Midbrain (tissue), 1 donor: ENCODE results near the gene IGFN1.
A peak's percentile ranks its signal among the peaks of the same experiment; 100 is the strongest.
"Not testable (repeated sequence)": the region's sequence is repeated elsewhere in the genome, so short reads cannot be mapped to it uniquely, and the experiment has no call there.

Experiments used
- DNase-seq: peaks from one replicate; lab custom pipeline; 2025; lab: John Stamatoyannopoulos, UW

The IGFN1 gene

DNA sequence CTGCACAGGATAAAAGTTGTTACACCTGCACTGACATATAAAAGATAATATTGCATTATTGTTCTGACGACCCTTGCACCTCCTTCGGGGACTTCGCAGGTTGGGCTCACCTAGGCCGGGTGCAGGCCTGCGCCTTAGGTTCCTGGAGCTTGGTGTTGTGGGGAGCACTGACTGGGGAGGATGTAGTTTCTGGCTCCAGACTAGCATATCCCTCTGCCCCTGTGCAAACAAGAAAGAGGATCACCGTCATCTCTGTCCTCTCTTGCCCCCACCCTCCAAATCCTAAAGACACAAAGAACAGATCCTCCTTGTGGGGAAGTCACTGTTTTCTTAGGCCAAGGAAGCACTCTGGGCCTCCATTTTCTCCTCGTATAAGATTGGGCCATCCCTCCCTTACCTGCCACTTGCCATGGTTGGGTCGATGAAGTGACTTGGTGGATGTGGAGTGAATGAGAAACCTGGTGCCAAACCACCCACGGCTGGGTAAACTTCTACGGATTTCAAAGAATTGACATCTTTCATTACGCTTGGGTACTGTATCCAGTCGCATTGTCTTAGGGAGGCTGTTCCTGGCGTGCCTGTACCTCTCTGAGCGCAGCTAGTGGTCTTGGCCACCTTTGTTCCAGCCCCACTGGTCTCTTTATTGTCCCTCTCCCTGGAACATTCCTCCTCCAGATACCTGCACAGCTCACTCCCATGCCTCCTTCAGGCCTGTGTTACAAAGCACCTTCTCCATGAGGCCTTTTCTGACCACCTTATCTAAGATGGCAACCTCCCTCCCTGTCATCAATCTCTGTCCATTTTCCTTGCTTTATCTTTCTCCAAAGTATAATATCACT is 58.3 kb downstream of the IGFN1 start:
- DNase-seq = no peak

DNA sequence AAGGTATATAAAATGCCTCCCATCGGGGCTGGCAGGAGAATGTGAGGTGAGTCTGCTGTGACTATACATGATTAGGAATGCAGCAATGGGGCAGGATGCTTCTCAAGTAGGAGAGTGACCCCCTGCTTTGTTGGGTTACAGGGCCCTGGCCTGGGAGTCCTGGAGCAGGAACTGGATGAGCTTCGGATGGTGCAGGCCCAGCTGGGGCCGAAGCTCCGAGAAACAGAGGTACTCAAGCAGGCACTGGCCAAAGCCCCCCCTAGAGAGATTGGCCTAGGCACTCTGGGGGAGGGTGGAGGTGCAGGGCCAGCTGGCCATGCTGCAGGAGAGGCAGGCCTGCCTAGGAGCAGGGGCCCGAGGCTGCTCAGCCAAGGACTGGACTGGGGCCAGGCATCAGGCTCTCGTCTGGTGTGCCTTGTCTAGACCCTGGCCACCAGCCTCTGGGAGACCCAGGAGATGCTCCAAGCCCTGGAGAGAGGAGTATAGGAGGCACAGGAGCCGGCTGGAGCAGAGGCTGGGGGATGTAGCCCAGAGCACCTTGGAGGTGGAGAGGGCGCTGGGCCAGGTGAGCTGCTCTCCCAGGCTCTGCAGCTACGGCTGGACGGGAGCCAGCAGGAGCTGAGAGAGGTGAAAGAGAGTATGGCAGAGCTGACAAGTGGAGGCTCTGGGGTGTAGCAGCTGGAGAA is 59.8 kb downstream of the IGFN1 start:
- DNase-seq = no peak

GRCh38 chr1:201251411-201251810 is 60.8 kb downstream of the IGFN1 start:
- no peak for DNase-seq

DNA sequence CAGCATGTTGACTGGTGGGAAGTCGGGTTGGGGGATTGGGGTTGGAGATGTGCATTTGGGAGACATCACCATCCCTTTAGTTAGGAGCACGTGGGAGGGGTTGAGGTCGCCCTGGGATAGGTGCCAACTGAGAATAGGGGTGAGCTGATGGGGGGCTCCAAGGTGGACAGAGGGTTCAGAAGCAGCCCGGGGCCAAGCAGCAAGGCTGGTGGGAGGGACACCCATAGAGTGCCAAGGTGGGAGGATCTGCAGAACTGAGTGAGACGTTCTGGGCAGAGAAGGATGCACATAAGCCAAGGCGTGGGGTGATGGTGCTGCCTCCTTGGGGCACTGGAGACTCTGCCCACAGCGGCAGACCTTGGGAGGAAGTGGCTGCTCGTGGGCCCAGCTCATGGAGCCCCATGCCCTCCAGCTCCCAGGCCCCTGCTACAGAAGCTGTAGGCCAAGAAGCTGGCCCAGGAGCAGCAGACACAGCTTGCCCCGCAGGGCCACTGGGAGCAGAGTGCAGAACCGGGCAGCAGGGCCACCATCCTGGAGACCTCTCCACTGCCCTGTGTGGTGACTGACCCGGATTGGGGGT is 61.3 kb downstream of the IGFN1 start:
- DNase-seq = no peak

GRCh38 chr1:201252944-201253371 is 62.3 kb downstream of the IGFN1 start:
- no peak for DNase-seq

- DNase-seq = no peak
Observed at GRCh38 chr1:201253411-201253810, 62.8 kb downstream of the IGFN1 start.

GRCh38 chr1:201253906-201254624 is 63.4 kb downstream of the IGFN1 start:
- no peak for DNase-seq

- peak; percentile 51 for DNase-seq
Observed at GRCh38 chr1:201254625-201255478, 64.2 kb downstream of the IGFN1 start.

DNA sequence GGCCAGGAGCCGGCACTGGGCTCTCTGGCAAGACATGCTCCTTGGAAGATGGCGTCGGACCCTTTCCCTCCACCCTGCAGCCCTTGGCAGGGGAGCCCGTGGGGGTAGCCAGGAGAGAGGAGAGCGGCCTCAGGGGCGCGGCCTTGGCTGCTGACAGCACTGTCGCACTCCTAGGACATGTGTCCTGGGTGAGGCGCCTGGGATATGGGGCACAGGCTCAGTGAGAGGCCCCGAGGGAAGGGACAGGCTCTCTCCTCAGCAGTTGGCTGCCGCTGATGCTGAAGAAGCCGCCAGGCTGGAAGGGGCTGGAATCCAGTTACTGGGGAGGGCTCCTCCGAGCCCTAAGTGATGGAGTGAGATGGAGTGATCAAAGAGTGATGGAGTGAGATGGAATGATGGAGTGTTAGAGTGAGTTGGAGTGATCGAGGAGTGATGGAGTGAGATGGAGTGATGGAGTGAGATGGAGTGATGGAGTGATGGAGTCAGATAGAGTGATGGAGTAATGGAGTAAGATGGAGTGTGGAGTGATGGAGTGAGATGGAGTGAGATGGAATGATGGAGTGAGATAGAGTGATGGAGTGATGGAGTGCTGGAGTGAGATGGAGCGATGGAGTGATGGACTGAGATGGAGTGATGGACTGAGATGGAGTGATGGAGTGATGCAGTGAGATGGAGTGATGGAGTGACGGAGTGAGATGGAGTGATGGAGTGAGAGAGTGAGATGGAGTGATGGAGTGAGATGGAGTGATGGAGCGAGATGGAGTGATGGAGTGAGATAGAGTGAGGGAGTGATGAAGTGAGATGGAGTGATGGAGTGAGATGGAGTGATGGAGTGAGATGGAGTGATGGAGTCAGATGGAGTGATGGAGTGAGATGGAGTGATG is 65.1 kb downstream of the IGFN1 start:
- DNase-seq = no peak

DNA sequence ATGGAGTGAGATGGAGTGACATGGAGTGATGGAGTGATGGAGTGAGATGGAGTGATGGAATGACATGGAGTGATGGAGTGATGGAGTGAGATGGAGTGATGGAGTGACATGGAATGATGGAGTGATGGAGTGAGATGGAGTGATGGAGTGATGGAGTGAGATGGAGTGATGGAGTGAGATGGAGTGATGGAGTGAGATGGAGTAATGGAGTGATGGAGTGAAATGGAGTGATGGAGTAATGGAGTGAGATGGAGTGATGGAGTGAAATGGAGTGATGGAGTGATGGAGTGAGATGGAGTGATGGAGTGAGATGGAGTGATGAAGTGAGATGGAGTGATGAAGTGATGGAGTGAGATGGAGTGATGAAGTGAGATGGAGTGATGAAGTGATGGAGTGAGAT is 67.5 kb downstream of the IGFN1 start:
- DNase-seq = not testable (repeated sequence)

DNA sequence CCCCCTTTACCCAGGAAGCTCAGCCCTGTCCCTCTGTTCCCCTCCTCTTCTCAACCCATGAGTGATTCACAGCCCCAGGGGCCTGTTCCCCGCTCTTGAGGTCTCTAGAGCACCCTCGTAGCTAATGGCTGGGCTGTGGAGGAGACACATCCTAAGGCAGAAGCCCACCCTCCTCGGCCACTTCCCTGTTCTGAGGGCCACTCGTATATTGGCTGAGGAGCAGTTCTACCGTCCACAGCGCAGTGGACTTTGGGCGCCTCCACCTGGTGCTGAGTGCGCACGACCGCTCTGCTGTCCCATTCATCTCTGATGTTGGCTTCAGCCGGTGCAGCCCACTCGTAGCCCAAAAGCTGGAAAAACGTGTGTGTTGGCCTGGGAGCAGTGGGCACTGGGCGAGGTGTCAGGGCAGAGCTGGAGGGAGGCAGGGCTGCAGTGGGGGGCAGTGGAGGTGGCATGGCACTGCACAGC is 68.2 kb downstream of the IGFN1 start:
- no peak for DNase-seq

DNA sequence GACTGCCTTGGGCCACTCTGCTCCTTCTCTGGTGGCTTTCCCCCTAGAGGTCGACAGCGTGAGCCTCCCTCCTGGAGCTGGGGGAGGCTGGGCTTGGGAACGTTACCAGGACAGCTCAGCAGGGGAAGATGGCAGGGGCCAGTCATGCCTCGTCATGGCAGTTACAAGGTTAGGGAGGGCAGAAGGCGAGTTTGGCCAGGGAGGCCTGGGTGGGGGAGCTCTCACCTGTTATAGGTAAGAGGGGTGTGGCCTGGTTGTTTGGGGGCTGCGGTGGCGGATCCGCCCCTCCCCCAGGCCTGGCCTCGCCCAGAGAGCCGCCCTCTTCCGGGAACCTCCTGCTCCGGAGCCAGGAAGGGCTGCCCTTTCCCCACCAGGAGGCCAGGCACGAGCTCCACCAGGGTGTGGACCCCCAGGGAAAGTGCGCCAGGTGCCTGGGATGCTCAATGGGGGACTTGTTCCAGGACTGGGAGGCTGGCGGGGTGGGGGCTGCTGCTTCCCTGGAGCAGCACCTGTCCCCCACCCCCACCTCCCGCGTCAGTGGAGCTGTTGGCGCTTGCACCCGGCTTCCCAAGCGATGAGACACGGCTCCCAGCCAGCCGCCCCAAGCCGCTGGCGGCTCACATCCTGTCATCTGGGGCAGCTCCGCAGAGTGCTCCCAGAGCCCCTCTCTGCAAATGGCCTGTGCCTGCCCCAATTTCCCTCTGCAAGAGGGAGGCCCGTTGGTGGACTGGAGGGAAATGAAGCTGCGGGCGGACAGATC is 69.0 kb downstream of the IGFN1 start:
- DNase-seq = no peak

DNA sequence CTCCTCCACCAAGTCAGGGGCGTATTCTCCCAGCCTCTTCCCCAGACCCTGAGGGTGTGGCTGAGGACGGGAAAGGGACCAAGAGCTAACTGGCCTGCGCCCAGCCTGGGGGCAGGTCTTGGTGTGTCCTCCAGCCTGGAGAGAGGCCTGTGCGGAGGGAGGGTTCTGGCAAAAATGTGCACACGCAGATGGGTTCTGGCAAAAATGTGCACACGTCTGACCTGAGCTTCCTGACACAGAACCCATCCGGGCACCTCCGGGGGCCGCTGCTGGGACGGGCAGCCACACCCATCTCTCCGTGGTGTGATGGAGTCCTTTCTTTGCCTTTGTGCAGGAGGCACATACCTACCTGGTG is 69.6 kb downstream of the IGFN1 start:
- no peak for DNase-seq

- no peak for DNase-seq
Observed at GRCh38 chr1:201260648-201261311, 70.2 kb downstream of the IGFN1 start.

DNA sequence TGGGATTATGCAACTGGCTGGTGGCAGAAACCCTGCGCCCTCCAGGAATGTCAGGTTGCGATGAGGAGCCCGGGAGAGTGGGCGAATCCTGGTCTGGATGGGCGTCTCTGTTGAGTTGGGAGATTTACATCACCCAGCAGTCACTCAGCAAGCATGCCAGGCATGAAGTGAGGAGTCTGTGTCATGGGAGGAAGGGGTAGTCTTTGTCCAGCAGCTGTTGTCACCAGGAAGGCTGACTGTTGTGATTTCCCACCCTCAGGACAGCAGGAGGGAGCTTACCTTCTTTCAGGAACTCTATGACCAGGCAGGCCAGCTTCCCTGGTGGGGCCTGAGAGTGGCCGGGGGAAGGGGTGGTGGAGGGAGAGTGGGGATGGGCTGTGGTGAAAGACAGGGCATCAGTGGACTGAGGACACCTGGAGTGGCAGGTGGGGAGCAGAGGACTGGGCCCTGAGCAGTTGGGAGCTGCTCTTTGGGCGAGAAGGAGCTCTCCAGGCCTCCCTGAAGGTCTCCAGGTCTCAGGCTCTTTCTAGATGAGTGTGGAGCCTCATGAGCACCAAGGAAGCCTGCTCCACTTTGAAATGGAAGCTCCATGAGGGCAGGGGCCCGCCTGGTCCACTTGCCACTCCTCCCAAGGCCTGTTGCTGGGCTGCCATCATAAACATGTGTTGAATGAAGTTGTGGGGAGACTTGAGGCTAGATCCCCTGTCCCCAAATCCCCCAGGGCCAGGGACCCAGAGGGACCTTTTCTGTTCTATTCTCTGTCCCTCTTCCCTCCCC is 71.3 kb downstream of the IGFN1 start:
- DNase-seq = no peak

DNA sequence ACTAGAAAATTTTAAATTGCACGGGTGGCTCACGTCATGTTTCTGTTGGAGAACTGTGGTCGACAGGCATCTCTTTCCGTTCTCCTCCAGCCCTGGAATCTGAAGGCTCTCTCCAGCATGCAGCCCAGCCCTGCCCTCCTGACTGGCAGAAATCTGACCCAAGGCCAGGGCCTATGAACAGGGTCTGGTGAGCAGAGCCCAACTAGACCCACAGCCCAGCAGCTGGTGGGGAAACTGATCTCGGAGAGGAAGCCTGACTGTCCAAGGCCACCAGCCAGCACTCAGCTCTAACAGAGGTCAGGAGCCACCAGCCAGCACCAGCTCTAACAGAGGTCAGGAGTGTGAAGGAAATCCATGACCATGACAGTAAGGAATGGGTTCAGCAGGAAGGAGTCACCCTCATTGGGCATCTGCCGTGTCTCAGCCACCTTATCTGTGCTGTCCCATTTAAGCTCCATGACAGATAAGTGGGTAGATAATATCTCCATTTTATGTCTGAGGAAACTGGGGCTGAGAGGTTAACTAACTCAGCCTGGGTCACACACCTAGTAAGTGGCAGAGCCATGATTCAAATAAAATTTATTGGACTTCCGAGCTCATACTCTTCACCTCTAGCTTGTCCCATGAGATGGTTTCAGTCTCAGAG is 72.5 kb downstream of the IGFN1 start:
- no peak for DNase-seq

DNA sequence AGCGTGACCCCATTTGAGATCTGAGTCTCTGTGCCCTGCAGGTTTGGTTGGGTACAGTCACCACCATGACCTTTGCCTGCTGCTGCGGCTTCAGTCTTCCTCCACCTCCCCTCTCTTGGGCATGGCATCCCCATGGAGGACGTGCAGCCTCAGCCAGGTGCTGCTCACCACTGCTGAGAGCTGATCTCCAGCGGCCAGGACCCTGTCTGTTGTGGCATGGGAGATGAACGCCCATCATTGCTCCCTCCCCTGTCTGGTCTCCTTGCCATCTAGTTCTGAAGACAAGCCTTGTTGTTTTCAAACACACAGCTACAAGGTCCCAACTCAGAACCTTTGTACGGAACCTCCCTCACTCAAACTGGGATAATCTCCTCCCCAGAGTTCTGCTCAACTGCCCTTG is 73.4 kb downstream of the IGFN1 start:
- DNase-seq = no peak

- no peak for DNase-seq
Observed at GRCh38 chr1:201264554-201264953, 73.9 kb downstream of the IGFN1 start.
